ENCODE results near the gene GLB1L2.

GLB1L2 gene

DNA sequence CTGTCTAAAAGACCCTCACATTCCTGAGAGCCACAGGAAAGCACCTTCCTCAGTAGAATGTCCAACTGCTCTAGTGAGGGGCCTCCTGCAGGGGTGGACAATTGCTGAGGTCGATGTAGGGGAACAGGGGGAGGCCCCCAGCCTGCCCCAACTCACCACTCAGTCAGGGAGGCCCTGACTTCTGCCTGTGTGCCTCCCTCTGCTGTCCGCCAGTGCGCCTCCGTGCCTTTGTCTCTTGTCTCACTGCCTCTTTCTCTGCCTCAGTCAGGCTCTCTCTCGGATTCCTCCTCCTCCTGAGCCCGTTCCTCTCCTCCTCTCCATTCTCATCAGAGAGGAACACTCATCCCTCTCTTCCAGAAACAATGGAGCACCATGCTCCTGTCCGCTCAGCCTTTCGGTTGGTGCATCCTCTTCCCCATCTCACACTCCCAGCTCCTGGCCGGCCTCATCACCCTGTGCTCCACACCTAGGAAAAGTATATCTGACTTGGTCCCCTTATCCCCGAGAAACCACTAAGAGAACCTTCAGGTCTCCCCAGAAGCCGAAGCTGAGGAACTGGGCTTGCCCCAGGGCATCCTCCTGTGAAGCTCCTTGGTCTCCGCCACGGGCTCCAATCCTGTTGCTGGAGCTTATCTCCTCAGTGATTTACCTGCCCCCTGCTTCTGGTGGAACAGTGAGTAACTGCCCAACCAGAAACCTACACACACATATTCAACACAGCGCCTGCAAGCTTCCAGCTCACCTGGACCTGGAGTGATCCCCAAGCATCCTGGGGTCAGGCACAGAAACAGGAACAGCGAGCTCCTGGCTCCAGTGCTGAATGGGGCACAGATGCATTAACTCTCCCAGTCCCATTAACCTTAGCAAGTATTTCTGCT is 78.0 kb downstream of the GLB1L2 start:
- Histone ChIP-seq H4K91ac (ENCODE audit: low read length) (no peak overlapping the region), H2BK120ac (ENCODE audit: low read depth, low read length) (no peak overlapping the region), H3K4me3 (ENCODE audit: insufficient read depth in 1 of 2, low read depth in 1 of 2, low read length in 2 of 2) (no peak overlapping the region), H3K4ac (ENCODE audit: low read depth in 1 of 2, low read length in 2 of 2) (no peak overlapping the region), H2AFZ (ENCODE audit: low read depth, low read length) (no peak overlapping the region), H3K27me3 (ENCODE audit: control insufficient read depth in 1 of 2, insufficient read depth in 1 of 2, low read length in 2 of 2) (peaks cover 46 to 59% of the 10 kb centered on the region in 2 experiments), H3K4me1 (ENCODE audit: control insufficient read depth, insufficient read depth, low read depth, low read length) (peaks cover 12% of the 10 kb centered on the region), H3K27ac (ENCODE audit: low read length, poor library complexity, severe bottlenecking) (no peak overlapping the region), H3K9me3 (ENCODE audit: control insufficient read depth, low read length) (no peaks in the 10 kb centered on the region), H2BK15ac (ENCODE audit: low read depth, poor library complexity, severe bottlenecking) (no peak overlapping the region), H3K18ac (ENCODE audit: low read depth in 1 of 2, low read length in 2 of 2) (no peak overlapping the region), H2BK12ac (ENCODE audit: low read length in 2 of 2) (no peak overlapping the region), H3K14ac (ENCODE audit: low read length in 2 of 2) (no peak overlapping the region), H3K4me2 (ENCODE audit: low read length, poor library complexity, severe bottlenecking) (no peak overlapping the region), H3K79me1 (replicated peaks; ENCODE audit: low read length, poor library complexity, severe bottlenecking) (no peaks in the 10 kb centered on the region), H4K8ac (ENCODE audit: low read length) (no peak overlapping the region), H2BK5ac (ENCODE audit: low read depth, low read length, poor library complexity, severe bottlenecking) (no peak overlapping the region), H2AK5ac (ENCODE audit: low read length, severe bottlenecking) (no peak overlapping the region), H3K23ac (ENCODE audit: low read length in 2 of 2) (no peak overlapping the region), H3K36me3 (ENCODE audit: control insufficient read depth in 1 of 2, insufficient read depth in 2 of 2, low read depth in 1 of 2, low read length in 2 of 2) (no peaks in the 10 kb centered on the region), H3K9ac (ENCODE audit: low read length) (no peak overlapping the region)
- DNase-seq, result no peak
- WGBS, result 73% methylated on average over 15 of the region's 15 CpGs

- Histone ChIP-seq H3K23ac (ENCODE audit: low read length in 2 of 2) (no peak overlapping the region), H3K36me3 (ENCODE audit: control insufficient read depth in 1 of 2, insufficient read depth in 2 of 2, low read depth in 1 of 2, low read length in 2 of 2) (no peaks in the 10 kb centered on the region), H3K18ac (ENCODE audit: low read depth in 1 of 2, low read length in 2 of 2) (no peak overlapping the region), H4K91ac (ENCODE audit: low read length) (no peak overlapping the region), H3K27me3 (ENCODE audit: control insufficient read depth in 1 of 2, insufficient read depth in 1 of 2, low read length in 2 of 2) (peaks cover 55 to 69% of the 10 kb centered on the region in 2 experiments), H4K8ac (ENCODE audit: low read length) (no peak overlapping the region), H3K9ac (ENCODE audit: low read length) (no peak overlapping the region), H2BK15ac (ENCODE audit: low read depth, poor library complexity, severe bottlenecking) (no peak overlapping the region), H3K4ac (ENCODE audit: low read depth in 1 of 2, low read length in 2 of 2) (no peak overlapping the region), H3K4me1 (ENCODE audit: control insufficient read depth, insufficient read depth, low read depth, low read length) (peaks cover 12% of the 10 kb centered on the region), H3K14ac (ENCODE audit: low read length in 2 of 2) (no peak overlapping the region), H2BK5ac (ENCODE audit: low read depth, low read length, poor library complexity, severe bottlenecking) (no peak overlapping the region), H2BK12ac (ENCODE audit: low read length in 2 of 2) (no peak overlapping the region), H2AK5ac (ENCODE audit: low read length, severe bottlenecking) (no peak overlapping the region), H2BK120ac (ENCODE audit: low read depth, low read length) (no peak overlapping the region), H3K4me3 (ENCODE audit: insufficient read depth in 1 of 2, low read depth in 1 of 2, low read length in 2 of 2) (no peak overlapping the region), H2AFZ (ENCODE audit: low read depth, low read length) (no peak overlapping the region), H3K27ac (ENCODE audit: low read length, poor library complexity, severe bottlenecking) (no peak overlapping the region), H3K9me3 (ENCODE audit: control insufficient read depth, low read length) (no peaks in the 10 kb centered on the region), H3K4me2 (ENCODE audit: low read length, poor library complexity, severe bottlenecking) (no peak overlapping the region), H3K79me1 (replicated peaks; ENCODE audit: low read length, poor library complexity, severe bottlenecking) (no peaks in the 10 kb centered on the region)
- no peak for DNase-seq
- WGBS, result 93% methylated on average over 3 of the region's 5 CpGs
These were observed 79.0 kb downstream of the GLB1L2 start for GRCh38 chr11:134410766-134411165.

- H2BK15ac ChIP-seq (ENCODE audit: low read depth, poor library complexity, severe bottlenecking), result no peak within 1 kb of the TSS
- peak within 1 kb of the TSS in 1 of 2 experiments; percentile 31 for H3K4me3 ChIP-seq (ENCODE audit: insufficient read depth in 1 of 2, low read depth in 1 of 2, low read length in 2 of 2)
- DNase-seq, result no peak
- no peak within 1 kb of the TSS for H4K91ac ChIP-seq (ENCODE audit: low read length)
- no peak within 1 kb of the TSS for H2BK5ac ChIP-seq (ENCODE audit: low read depth, low read length, poor library complexity, severe bottlenecking)
- H2AFZ ChIP-seq (ENCODE audit: low read depth, low read length), result no peak within 1 kb of the TSS
- no peak within 1 kb of the TSS for H3K4ac ChIP-seq (ENCODE audit: low read depth in 1 of 2, low read length in 2 of 2)
- H3K23ac ChIP-seq (ENCODE audit: low read length in 2 of 2), result no peak within 1 kb of the TSS
- H3K14ac ChIP-seq (ENCODE audit: low read length in 2 of 2), result peak within 1 kb of the TSS in 1 of 2 experiments; percentile 9
- H3K27ac ChIP-seq (ENCODE audit: low read length, poor library complexity, severe bottlenecking), result no peak within 1 kb of the TSS
- H2BK120ac ChIP-seq (ENCODE audit: low read depth, low read length), result no peak within 1 kb of the TSS
- H3K79me1 ChIP-seq (replicated peaks; ENCODE audit: low read length, poor library complexity, severe bottlenecking), result no peaks in the 10 kb centered on the region
- H4K8ac ChIP-seq (ENCODE audit: low read length), result no peak within 1 kb of the TSS
- no peak within 1 kb of the TSS for H3K18ac ChIP-seq (ENCODE audit: low read depth in 1 of 2, low read length in 2 of 2)
- H3K9me3 ChIP-seq (ENCODE audit: control insufficient read depth, low read length), result no peaks in the 10 kb centered on the region
- peaks cover 55 to 76% of the 10 kb centered on the region in 2 experiments for H3K27me3 ChIP-seq (ENCODE audit: control insufficient read depth in 1 of 2, insufficient read depth in 1 of 2, low read length in 2 of 2)
- H2BK12ac ChIP-seq (ENCODE audit: low read length in 2 of 2), result no peak within 1 kb of the TSS
- H2AK5ac ChIP-seq (ENCODE audit: low read length, severe bottlenecking), result no peak within 1 kb of the TSS
- 1% methylated on average over 43 of the region's 94 CpGs for whole genome bisulfite sequencing
- H3K36me3 ChIP-seq (ENCODE audit: control insufficient read depth in 1 of 2, insufficient read depth in 2 of 2, low read depth in 1 of 2, low read length in 2 of 2), result no peaks in the 10 kb centered on the region
- H3K4me1 ChIP-seq (ENCODE audit: control insufficient read depth, insufficient read depth, low read depth, low read length), result peaks cover 12% of the 10 kb centered on the region
- no peak within 1 kb of the TSS for H3K9ac ChIP-seq (ENCODE audit: low read length)
- H3K4me2 ChIP-seq (ENCODE audit: low read length, poor library complexity, severe bottlenecking), result peak within 1 kb of the TSS; percentile 55
These were observed 80.6 kb downstream of the GLB1L2 start, which contains the start of gene B3GAT1 for GRCh38 chr11:134412203-134413042. B3GAT1 (minus strand) TSS chr11:134412242; CDS start chr11:134387659, 24,583 bp downstream.

Data from mesenchymal stem cell (in vitro differentiated cells and primary cell).